GM19468 (cell line): ENCODE measurements around the gene LTBP3.

Experiments used
- ATAC-seq: cut with Tn5 transposase; IDR thresholded peaks from one replicate; pipeline ENCODE4 v1.9.1; 2021; ENCODE audit warnings: mild to moderate bottlenecking, moderate library complexity, moderate number of reproducible peaks; ENCODE audit not compliant: unreplicated experiment; ENCODE audit errors: extremely low read depth

LTBP3 gene

GRCh38 chr11:65586247-65586630, 28.1 kb upstream of the LTBP3 start:
- no peak for ATAC-seq

DNA sequence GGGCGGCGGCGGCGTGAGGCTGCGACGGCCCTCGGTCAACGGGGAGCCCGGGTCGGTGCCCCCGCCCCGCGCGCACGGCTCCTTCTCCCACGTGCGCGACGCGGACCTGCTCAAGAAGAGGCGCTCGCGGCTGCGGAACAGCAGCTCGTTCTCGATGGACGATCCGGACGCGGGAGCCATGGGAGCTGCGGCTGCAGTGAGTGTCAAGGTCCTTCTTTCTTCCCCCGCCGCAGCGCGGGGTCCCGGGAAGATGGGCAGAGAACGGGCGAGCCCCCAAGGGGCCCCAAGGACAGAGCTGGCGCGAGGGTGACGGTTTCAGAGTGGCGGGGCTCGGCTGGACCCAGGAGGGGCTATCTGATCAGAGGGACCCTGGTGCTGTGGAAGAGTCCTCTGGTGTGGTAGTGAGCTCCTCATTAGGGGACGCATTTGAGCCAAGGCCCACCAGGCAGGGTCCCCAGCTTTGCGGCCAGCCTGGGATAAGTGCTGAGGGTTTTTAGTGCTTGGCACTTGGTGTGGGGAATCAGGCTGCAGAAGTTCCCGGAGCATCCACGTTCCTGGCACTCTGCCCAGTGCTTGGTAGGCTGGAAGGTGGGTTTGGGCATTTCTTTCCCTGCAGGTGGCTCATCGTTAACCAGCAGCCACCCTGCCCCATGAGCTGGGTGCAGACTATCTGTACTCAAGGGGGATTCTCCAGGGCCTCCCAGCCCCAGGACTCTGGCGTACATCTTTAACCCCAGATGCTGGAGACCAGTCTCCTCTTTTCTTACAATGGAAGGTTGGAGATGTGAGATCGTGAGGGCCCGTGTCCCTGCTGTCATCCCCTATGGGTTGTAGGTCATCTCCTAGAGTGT, 27.5 kb upstream of the LTBP3 start:
- no peak for ATAC-seq

GRCh38 chr11:65584723-65585171, 26.6 kb upstream of the LTBP3 start:
- no peak for ATAC-seq

- no peak for ATAC-seq
Measured at GRCh38 chr11:65584106-65584505, 25.9 kb upstream of the LTBP3 start.

DNA sequence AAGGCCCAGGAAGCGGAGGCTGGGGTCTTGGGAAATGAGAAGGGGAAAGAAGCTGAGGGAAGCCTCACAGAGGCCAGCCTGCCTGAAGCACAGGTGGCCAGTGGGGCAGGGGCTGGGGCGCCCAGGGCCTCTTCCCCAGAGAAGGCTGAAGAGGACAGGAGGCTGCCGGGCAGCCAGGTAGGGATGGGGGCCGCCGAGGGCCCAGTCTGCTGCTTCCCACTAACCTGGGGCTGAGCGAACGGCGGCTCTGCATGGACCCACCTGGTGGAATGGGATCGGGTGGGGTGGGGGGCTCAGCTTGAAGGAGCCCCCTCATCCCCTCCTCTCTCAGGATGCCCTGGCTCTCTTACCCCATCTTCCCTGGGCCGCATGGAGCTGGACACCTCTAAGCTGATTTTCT, 25.4 kb upstream of the LTBP3 start:
- ATAC-seq = no peak

DNA sequence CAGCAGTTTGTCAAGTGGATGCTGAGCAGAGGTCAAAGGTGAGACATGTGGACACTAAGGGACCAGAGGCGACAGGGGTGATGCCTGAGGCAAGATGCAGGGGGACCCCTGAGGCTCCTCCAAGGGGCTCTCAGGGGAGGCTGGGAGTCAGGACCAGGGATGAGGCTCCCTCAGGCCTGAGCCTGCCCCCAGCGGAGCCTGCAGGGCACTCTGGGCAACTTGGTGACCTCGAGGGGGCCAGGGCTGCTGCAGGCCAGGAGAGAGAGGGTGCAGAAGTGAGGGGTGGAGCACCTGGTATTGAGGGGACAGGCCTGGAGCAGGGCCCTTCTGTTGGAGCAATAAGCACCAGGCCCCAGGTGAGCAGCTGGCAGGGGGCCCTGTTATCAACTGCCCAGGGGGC, 23.8 kb upstream of the LTBP3 start:
- no peak for ATAC-seq

GRCh38 chr11:65580756-65581155, 22.6 kb upstream of the LTBP3 start:
- no peak for ATAC-seq

GRCh38 chr11:65580031-65580692, 22.0 kb upstream of the LTBP3 start:
- no peak for ATAC-seq

- no peak for ATAC-seq
Measured at GRCh38 chr11:65579291-65579690, 21.1 kb upstream of the LTBP3 start.

DNA sequence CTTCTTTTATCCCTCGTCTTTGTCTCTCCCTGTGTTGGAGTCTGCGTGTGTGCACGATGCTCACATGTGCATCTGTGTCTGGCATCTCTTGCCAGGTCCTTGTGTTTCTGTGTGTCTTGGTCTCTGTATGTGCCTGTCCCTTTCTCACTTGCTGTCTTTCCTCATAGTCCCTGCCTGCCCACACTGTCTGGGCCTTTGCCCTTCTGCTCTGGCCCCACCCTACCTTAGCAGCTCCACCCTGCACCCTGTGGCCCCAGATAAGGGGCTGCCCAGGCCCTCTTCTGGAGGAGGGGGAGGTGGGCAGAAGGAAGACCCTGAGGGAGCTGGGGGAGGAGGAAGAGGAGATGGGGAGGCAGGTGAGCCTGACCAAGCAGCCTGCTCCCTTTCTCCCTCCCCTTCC, 20.5 kb upstream of the LTBP3 start:
- ATAC-seq = no peak

- ATAC-seq = no peak
Measured at GRCh38 chr11:65578134-65578533, 20.0 kb upstream of the LTBP3 start.

DNA sequence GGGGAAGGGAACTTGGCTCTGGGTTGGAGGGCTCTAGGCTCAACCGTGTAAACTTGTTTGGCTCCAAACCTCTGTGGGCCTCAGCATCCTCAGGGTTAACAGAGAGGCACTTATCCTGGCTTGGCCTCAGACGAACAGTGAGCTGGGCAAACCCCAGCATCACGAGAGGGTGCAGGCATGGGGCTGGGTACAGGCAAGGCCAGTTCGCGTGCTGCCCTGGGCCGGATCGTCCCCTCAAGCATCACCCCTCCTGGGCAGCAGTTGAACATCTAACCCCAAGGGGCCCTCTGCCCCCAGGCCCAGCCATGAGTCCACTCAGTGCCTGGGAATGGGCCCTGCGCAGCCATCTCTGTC, 19.6 kb upstream of the LTBP3 start:
- ATAC-seq = no peak

DNA sequence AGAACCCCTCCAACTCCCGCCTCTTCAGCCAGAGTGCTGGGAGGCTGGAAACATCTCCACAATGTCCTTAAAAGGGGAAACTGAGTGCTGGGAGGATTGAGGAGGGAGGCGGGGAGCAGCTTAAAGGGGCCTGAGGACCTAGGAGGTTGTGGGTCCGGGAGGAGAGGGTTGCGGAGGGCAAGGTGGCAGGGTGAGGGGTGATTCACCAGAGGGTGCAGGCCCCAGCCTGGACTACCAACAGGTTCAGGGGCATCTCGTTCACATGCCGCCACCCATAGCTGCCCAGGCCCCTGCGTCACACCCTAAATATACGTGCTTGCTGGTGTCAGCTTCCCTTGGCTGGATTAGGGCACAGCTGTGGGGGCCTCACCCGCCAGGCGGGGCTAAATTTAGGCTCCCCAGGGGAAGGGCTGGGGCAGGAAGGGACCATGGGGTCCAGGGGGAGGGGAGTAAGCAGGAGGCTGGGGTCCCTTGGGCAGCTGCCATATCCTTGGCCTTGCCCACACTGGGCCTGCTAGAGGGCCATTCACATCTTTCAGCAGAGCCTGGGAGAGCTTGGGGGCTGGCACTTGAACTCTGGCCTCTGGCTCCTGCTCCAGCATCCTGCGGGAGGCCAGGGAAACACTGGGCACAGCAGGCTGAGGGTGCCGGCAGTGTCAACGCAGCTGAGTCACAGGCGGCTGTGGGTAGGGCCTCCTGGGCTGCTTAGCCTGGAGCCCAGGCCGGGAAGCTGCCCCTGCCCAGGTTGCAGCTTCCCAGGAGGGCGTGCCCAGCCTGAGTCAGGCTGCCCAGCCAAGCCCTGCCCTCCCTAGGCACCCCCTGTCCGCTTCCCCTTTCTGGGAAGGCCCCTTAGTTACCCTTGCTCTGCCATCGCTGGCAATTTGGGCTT, 19.0 kb upstream of the LTBP3 start:
- ATAC-seq = no peak

DNA sequence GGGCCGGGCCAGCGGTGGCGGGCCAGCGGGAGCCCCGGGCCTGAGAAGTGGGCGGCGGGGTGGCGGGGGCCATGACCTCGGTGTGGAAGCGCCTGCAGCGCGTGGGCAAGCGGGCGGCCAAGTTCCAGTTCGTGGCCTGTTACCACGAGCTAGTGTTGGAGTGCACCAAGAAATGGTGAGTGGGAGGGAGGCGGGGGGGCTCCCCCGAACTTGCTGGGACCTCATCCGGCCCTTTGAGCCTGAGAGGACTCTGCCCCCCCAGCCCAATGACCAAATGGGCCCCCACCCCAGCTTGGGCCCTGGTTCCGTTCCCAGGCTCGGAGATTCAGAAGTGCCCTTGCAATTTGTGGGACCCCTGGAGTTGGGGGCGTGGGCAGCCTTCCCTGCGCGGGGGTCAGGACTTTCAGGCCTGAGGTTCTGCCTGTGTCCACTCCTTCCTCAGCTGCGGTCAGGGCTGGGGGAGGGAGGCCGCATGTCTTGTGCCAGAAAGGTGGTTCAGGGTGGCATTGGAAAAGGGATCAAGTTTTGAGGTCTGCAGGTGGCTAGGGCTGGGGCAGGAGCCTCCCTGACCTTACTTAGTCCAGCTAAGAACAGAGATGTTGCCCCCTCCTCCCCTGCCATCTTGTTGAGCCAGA, 18.2 kb upstream of the LTBP3 start:
- ATAC-seq = no peak

DNA sequence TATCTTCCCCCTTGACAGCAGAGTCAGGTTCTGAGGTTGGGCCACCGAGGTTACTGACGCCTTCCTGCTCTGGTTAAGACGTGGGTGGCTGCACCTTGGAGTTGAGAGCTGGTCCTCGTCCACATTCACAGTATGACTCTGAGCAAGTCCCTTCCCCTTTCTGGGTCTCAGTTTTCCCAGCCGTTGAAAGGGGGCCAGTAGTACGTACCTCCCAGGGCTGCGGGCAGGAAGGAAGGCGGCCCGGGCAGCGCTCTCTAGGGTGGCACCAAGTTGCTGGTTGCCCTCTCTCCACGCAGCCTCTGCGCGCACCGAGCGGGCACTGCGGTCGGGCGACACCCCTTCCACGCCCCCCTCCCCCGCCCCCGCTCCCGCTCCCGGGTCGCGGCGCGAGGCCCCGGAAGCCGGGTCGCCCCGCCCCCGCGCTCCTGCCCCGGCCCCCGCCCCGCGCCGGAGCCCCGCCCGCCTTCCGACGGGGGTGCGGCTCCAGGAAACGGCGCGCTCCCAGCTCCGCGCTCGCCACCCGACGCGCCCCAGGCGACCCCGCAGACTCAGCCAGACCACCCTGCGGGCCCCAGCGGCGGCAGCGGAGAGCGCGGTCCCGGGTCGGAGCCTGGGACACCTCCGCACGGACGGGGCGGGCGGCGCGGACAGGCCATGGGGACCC, 17.5 kb upstream of the LTBP3 start, which contains the start of gene EHBP1L1:
Gene EHBP1L1 (plus strand): TSS at position 486 of the 664 bp plus-strand sequence. CDS start 250 bp downstream, outside the sequence.
- no peak for ATAC-seq

DNA sequence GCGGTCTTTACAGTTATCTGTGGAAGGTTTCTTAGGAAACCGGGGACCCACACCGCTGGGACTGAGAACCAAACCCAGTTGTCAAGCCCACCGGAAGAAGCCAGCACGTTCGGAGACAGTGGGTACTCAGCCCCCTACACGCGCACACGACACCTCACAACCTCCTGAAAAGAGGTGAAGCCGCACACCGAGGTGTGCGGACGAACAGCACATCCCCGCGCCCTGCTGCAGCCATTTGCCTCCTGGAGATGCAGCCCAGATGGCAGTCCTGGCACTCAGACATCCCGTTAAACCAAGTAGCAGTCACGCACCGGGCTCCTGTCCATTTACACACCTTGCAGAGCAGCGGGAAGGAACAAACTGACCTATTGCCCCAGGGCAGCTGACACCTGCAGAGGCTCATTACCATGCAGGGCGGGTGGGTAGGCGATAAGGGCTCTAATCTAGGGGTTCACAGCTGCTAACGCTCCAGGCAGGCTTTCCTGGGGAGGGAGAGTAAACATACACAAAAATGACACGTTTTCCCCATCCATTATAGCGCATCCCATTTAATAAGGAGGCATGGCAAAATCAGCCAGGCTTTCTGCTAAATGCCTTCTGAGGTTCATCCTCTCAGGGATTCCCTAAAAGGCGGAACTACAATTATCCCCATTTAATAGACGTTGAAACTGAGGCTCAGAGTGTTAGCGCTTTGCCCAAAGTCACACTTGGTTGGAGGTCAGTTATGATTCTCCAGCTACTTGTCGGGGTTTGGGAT, 16.8 kb upstream of the LTBP3 start:
- ATAC-seq = no peak

DNA sequence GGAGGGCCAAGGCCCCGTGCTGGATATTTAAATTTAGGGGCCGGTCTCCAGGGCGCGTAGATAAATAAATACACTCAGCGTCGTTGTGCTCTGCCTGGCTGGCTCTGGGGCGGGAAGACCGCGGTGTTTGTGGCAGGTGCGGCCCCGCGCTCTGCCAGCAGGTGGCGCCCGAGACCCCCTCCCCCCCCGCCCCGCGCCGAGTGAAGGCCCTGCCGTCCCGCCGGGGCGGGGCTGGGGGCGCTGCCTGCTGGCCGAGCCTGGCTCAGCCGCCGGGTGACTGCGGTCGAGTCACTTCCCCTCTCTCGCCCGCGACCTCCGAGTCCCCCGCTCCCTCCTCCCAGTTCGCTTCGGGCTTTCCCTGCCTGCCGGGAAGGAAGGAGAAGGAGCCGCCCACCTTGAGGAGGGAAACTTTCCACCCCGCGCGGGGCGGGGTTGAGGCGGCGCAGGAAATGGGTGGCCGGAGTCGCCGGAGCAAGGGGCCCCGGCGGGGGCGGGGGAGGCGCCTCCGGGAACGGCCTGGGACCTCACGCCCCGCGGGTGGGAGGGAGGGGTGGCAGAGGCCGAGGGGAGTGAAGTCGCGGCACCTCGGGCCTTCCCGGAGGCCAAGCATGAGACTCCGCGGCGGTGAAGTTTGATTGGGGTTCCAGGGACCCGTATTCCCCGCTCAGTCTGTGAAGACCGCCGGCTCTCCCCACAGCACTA, 16.1 kb upstream of the LTBP3 start:
- peak; percentile 10 for ATAC-seq

GRCh38 chr11:65573391-65574079, 15.4 kb upstream of the LTBP3 start:
- ATAC-seq = no peak
